Astrocyte (in vitro differentiated cells and primary cell): Measurements from ENCODE around the gene PIERCE2.

Experiments used
- CTCF ChIP-seq: IDR thresholded peaks from 2 replicates; pipeline ENCODE4 v1.5.1; 2011; ENCODE audit warnings: low read depth, mild to moderate bottlenecking, inconsistent platforms, low read length, moderate library complexity; ENCODE audit not compliant: insufficient read depth
- EZH2 ChIP-seq: IDR thresholded peaks from 2 replicates; pipeline ENCODE4 v1.6.1; 2012; ENCODE audit warnings: mild to moderate bottlenecking, low read length, inconsistent platforms; ENCODE audit not compliant: insufficient read depth

- TF ChIP-seq CTCF (no peak), EZH2 (no peak)
These were observed 47.2 kb upstream of the PIERCE2 start for GRCh38 chr15:55361048-55361447.
